H9 (cell line): ENCODE results near the gene DACT2. TPM values are rescaled to one million over a fixed set of nuclear protein-coding genes. Genes with fewer than 3 reads are reported as not detected.
A peak's percentile ranks its signal among the peaks of the same experiment; 100 is the strongest.

Source experiments
- DNase-seq: peaks from one replicate; pipeline ENCODE4 v3.0.0-alpha.2; 2017
- H2AFZ ChIP-seq: one replicate; pipeline ENCODE4 v1.6.1; 2013; ENCODE audit warnings: mild to moderate bottlenecking, low read length, control low read depth, moderate library complexity
- H2AK5ac ChIP-seq: 2 replicates; pipeline ENCODE4 v1.6.1; 2013; ENCODE audit warnings: low read length, control low read depth, mixed read lengths; ENCODE audit not compliant: insufficient read length
- H2BK120ac ChIP-seq: one replicate; pipeline ENCODE4 v1.6.1; 2013; ENCODE audit warnings: low read depth, mild to moderate bottlenecking, low read length, control low read depth, inconsistent platforms; ENCODE audit not compliant: poor library complexity, severe bottlenecking
- H2BK12ac ChIP-seq: 2 replicates; pipeline ENCODE4 v1.6.1; 2013; ENCODE audit warnings: low read length, control low read depth, mixed read lengths, low read depth; ENCODE audit not compliant: insufficient read length
- H2BK15ac ChIP-seq: 2 replicates; pipeline ENCODE4 v1.6.1; 2013; ENCODE audit warnings: low read depth, low read length, control low read depth
- H2BK20ac ChIP-seq: one replicate; pipeline ENCODE4 v1.6.1; 2013; ENCODE audit warnings: low read depth, mild to moderate bottlenecking, low read length, control low read depth, inconsistent platforms; ENCODE audit not compliant: poor library complexity, severe bottlenecking
- H2BK5ac ChIP-seq: 2 replicates; pipeline ENCODE4 v1.6.1; 2013; ENCODE audit warnings: low read length, control low read depth, mixed read lengths; ENCODE audit not compliant: insufficient read length
- H3K14ac ChIP-seq: 2 replicates; pipeline ENCODE4 v1.6.1; 2013; ENCODE audit warnings: low read length, control low read depth; ENCODE audit not compliant: insufficient read depth
- H3K18ac ChIP-seq: 2 replicates; pipeline ENCODE4 v1.6.1; 2013; ENCODE audit warnings: low read depth, mild to moderate bottlenecking, mixed read lengths, low read length, control low read depth; ENCODE audit not compliant: insufficient read length
- H3K23ac ChIP-seq: 2 replicates; pipeline ENCODE4 v1.6.1; 2013; ENCODE audit warnings: low read length, control low read depth, mixed read lengths, low read depth; ENCODE audit not compliant: insufficient read length
- H3K23me2 ChIP-seq: 2 replicates; pipeline ENCODE4 v1.6.1; 2013; ENCODE audit warnings: low read depth, mild to moderate bottlenecking, mixed read lengths, low read length, control low read depth; ENCODE audit not compliant: insufficient read length, poor library complexity, severe bottlenecking
- H3K27ac ChIP-seq: 2 replicates; pipeline ENCODE4 v1.5.1; 2013; ENCODE audit warnings: low read length, control low read depth, mixed read lengths, low read depth; ENCODE audit not compliant: insufficient read length
- H3K27me3 ChIP-seq: 2 replicates; pipeline ENCODE4 v1.6.1; 2013; ENCODE audit warnings: low read length, control low read depth, inconsistent platforms; ENCODE audit not compliant: insufficient read depth
- H3K4ac ChIP-seq: 2 replicates; pipeline ENCODE4 v1.6.1; 2013; ENCODE audit warnings: low read depth, mild to moderate bottlenecking, control low read depth, inconsistent platforms, low read length, moderate library complexity
- H3K4me1 ChIP-seq: 2 replicates; pipeline ENCODE4 v1.6.1; 2013; ENCODE audit warnings: low read length, control low read depth, inconsistent platforms; ENCODE audit not compliant: insufficient read depth
- H3K4me2 ChIP-seq: 2 replicates; pipeline ENCODE4 v1.6.1; 2013; ENCODE audit warnings: low read length, control low read depth, mixed read lengths; ENCODE audit not compliant: insufficient read length, insufficient read depth
- H3K56ac ChIP-seq: 2 replicates; pipeline ENCODE4 v1.6.1; 2013; ENCODE audit warnings: low read depth, mild to moderate bottlenecking, mixed read lengths, low read length, control low read depth; ENCODE audit not compliant: insufficient read length
- H3K79me1 ChIP-seq: 2 replicates; pipeline ENCODE4 v1.6.1; 2013; ENCODE audit warnings: low read depth, mild to moderate bottlenecking, moderate library complexity, low read length, control low read depth, inconsistent platforms; ENCODE audit not compliant: insufficient read depth, poor library complexity, severe bottlenecking
- H3K79me2 ChIP-seq: 2 replicates; pipeline ENCODE4 v1.6.1; 2013; ENCODE audit warnings: low read length, control low read depth, inconsistent platforms; ENCODE audit not compliant: insufficient read depth
- H3K9ac ChIP-seq: 2 replicates; pipeline ENCODE4 v1.6.1; 2013; ENCODE audit warnings: low read length, control low read depth, mixed read lengths; ENCODE audit not compliant: insufficient read length; ENCODE audit errors: extremely low read depth
- H3K9me3 ChIP-seq: one replicate; pipeline ENCODE4 v1.6.1; 2013; ENCODE audit warnings: low read depth, low read length, inconsistent platforms; ENCODE audit not compliant: control insufficient read depth
- H3T11ph ChIP-seq: one replicate; pipeline ENCODE4 v1.6.1; 2013; ENCODE audit warnings: mild to moderate bottlenecking, low read length, control low read depth, inconsistent platforms
- H4K20me1 ChIP-seq: one replicate; pipeline ENCODE4 v1.6.1; 2013; ENCODE audit not compliant: control insufficient read depth, insufficient read length, insufficient read depth
- H4K5ac ChIP-seq: 2 replicates; pipeline ENCODE4 v1.6.1; 2013; ENCODE audit warnings: low read depth, mild to moderate bottlenecking, mixed read lengths, low read length, control low read depth; ENCODE audit not compliant: insufficient read length
- H4K8ac ChIP-seq: replicated peaks from 2 replicates; pipeline ENCODE4 v1.6.1; 2013; ENCODE audit warnings: low read length, control low read depth, mixed read lengths, low read depth; ENCODE audit not compliant: insufficient read length
- H4K91ac ChIP-seq: 2 replicates; pipeline ENCODE4 v1.6.1; 2013; ENCODE audit warnings: low read depth, mild to moderate bottlenecking, moderate library complexity, mixed read lengths, low read length, control low read depth; ENCODE audit not compliant: insufficient read length
- H3K27ac Mint-ChIP-seq, 3 experiments: 2 replicates in 2 of 3; 3 replicates in 1 of 3; pipeline ENCODE4 v1.8.0; 2020 to 2021; ENCODE audit warnings: mixed read lengths in 3 of 3, mild to moderate bottlenecking in 1 of 3, moderate library complexity in 1 of 3
- H3K27me3 Mint-ChIP-seq: 2 replicates; pipeline ENCODE4 v1.8.0; 2021; ENCODE audit warnings: low read depth, mild to moderate bottlenecking, moderate library complexity, mixed read lengths
- H3K36me3 Mint-ChIP-seq, 3 experiments: 2 replicates in 2 of 3; 3 replicates in 1 of 3; pipeline ENCODE4 v1.8.0; 2020 to 2021; ENCODE audit warnings: low read depth in 3 of 3, mixed read lengths in 3 of 3; ENCODE audit not compliant: insufficient read depth in 1 of 3
- H3K4me1 Mint-ChIP-seq, 2 experiments: 2 replicates each; pipeline ENCODE4 v1.8.0; 2020; ENCODE audit warnings: mixed read lengths in 2 of 2
- H3K4me3 Mint-ChIP-seq, 2 experiments: 2 replicates in 1 of 2; 3 replicates in 1 of 2; pipeline ENCODE4 v1.8.0; 2020 to 2021; ENCODE audit warnings: mild to moderate bottlenecking in 2 of 2, mixed read lengths in 2 of 2, moderate library complexity in 1 of 2
- H3K9me3 Mint-ChIP-seq, 2 experiments: 2 replicates in 1 of 2; 3 replicates in 1 of 2; pipeline ENCODE4 v1.8.0; 2020; ENCODE audit warnings: mild to moderate bottlenecking in 2 of 2, mixed read lengths in 2 of 2, moderate library complexity in 1 of 2
- CTCF ChIP-seq: fragments of 200-600 bp; sonication (generic); conservative IDR thresholded peaks from 3 replicates; pipeline ENCODE4 v1.8.0; 2021; ENCODE audit warnings: antibody characterized with exemption, mild to moderate bottlenecking
- WGBS: extraction: QIAGEN DNeasy Blood & Tissue Kit; methylation state at CpG from one replicate; pipeline ENCODE4 v1.1.7; 2013; ENCODE audit warnings: missing lambda C conversion rate, low lambda C conversion rate, mixed read lengths; ENCODE audit not compliant: insufficient read length; ENCODE audit errors: extremely low coverage; 5-methylcytosine and 5-hydroxymethylcytosine counted together
- total RNA-seq: library from RNA; stranded (reverse); gene quantifications from 2 replicates; pipeline ENCODE4 v1.2.1, GENCODE V29; 2021

Gene DACT2
- total RNA-seq, 1 experiment from 2014 or later: 1.8 TPM

- Histone ChIP-seq H2BK15ac (no peak overlapping the region), H4K5ac (no peak overlapping the region), H3K4me2 (no peak overlapping the region), H4K20me1 (no peaks in the 10 kb centered on the region), H3K18ac (no peak overlapping the region), H2AK5ac (no peak overlapping the region), H2BK20ac (no peak overlapping the region), H3K79me2 (no peaks in the 10 kb centered on the region), H3K56ac (no peak overlapping the region), H3K23me2 (peaks cover 9% of the 10 kb centered on the region), H4K91ac (no peak overlapping the region), H3T11ph (no peak overlapping the region), H3K79me1 (no peaks in the 10 kb centered on the region), H2BK5ac (no peak overlapping the region), H3K4ac (no peak overlapping the region), H3K9me3 (no peaks in the 10 kb centered on the region), H3K9ac (no peak overlapping the region), H3K23ac (no peak overlapping the region), H2BK12ac (no peak overlapping the region), H3K14ac (no peak overlapping the region), H2BK120ac (no peak overlapping the region), H4K8ac (no peak overlapping the region), H3K4me1 (peaks cover 9% of the 10 kb centered on the region), H3K27ac (no peak overlapping the region), H3K27me3 (no peaks in the 10 kb centered on the region; the same call in 1 of the 2 replicates), H2AFZ (no peak overlapping the region)
- Mint-ChIP-seq H3K4me1 (peaks cover 37 to 38% of the 10 kb centered on the region in 2 experiments), H3K27ac (no peak overlapping the region), H3K27me3 (peaks cover 52% of the 10 kb centered on the region), H3K4me3 (peak overlapping the region; percentile 69 to 85), H3K9me3 (peaks cover 10 to 16% of the 10 kb centered on the region in 2 experiments), H3K36me3 (peaks cover 0 to 14% (median 0%) of the 10 kb centered on the region in 3 experiments; a peak in 4 of 7 replicates)
- WGBS: no CpG with 5 or more reads among the region's 12 CpGs
- no peak for DNase-seq
- no peak for TF ChIP-seq CTCF
Observed at GRCh38 chr6:168318090-168318489, 1.5 kb downstream of the DACT2 start.
